Right lobe of liver (tissue), 4 donors: ENCODE data around the gene PIK3R3.

Experiments
- POLR2A ChIP-seq: fragments of 450-650 bp; IDR thresholded peaks from one replicate; pipeline ENCODE4 v1.6.1; 2017; ENCODE audit warnings: antibody characterized with exemption, mild to moderate bottlenecking
- TF ChIP-seq, protein P1 (sequence below), 4 donors: fragments of 200-600 bp in 3 of 4; fragments of 450-650 bp in 1 of 4; IDR thresholded peaks; one replicate each; pipeline versions ENCODE4 v1.5.1 to v1.8.0; 2016 to 2022; ENCODE audit warnings: antibody characterized with exemption in 4 of 4, mild to moderate bottlenecking in 2 of 4
- donor health status: DM: no; HTN: no; CAD: no.
- donor health status: DM: no; HTN: no; CAD: no.
- donor health status: DM: no; HTN: yes; CAD: no.

DNA sequence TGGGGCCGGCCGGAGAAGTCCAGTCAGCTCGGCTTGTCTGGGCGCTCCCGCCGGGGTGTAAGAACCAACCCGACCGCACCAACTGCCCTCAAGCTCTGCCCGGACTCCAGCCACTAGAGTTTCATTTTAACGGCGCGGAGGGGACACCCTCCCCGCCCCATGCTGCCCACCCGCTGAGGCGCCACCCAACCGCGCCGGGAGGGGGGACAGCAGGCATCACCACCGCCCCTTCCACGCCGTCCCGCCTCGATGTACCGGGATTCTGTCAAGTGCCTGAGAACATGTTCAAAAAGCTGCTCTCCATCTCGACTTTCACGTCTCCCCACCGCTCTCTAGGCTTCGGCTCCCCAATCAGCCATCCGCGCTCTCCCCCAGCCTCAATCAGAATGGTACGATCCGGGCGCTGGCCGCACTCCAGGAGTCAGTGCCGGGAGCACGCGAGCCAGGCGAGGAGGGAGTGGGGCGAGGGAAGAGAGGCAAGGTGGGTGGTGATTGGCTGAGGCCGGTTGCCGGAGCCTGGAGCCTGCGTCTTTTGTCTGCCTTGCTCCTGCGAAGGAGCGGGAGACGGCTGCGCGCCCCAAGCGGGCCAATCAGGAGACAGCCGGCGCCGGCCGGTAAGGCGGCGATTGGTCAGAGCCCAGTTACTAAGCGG is at the start of gene PIK3R3:
- TF ChIP-seq, protein P1, sequence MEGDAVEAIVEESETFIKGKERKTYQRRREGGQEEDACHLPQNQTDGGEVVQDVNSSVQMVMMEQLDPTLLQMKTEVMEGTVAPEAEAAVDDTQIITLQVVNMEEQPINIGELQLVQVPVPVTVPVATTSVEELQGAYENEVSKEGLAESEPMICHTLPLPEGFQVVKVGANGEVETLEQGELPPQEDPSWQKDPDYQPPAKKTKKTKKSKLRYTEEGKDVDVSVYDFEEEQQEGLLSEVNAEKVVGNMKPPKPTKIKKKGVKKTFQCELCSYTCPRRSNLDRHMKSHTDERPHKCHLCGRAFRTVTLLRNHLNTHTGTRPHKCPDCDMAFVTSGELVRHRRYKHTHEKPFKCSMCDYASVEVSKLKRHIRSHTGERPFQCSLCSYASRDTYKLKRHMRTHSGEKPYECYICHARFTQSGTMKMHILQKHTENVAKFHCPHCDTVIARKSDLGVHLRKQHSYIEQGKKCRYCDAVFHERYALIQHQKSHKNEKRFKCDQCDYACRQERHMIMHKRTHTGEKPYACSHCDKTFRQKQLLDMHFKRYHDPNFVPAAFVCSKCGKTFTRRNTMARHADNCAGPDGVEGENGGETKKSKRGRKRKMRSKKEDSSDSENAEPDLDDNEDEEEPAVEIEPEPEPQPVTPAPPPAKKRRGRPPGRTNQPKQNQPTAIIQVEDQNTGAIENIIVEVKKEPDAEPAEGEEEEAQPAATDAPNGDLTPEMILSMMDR (IDR thresholded peaks at IDR 0.05): peak in 2 of 4 donors; percentile 23 to 32
- TF ChIP-seq POLR2A: peak; percentile 94
